Renal cortical epithelial cell (primary cell): Measurements from ENCODE around the gene PITRM1. TPM values are rescaled to one million over a fixed set of nuclear protein-coding genes. Genes with fewer than 3 reads are reported as not detected.
"Not testable (repeated sequence)": the region's sequence is repeated elsewhere in the genome, so short reads cannot be mapped to it uniquely, and the experiment has no call there.

ENCODE experiments used
- DNase-seq: peaks from one replicate; pipeline ENCODE4 v3.0.0-alpha.2; 2011; ENCODE audit warnings: low read depth
- total RNA-seq: library from RNA; depleted of rRNA; stranded (reverse); fragments of >200 nt; gene quantifications from 2 replicates; pipeline ENCODE4 v1.2.3, GENCODE V29; 2014

Gene PITRM1
- total RNA-seq: 46.5 and 76.5 TPM in 2 replicates

DNA sequence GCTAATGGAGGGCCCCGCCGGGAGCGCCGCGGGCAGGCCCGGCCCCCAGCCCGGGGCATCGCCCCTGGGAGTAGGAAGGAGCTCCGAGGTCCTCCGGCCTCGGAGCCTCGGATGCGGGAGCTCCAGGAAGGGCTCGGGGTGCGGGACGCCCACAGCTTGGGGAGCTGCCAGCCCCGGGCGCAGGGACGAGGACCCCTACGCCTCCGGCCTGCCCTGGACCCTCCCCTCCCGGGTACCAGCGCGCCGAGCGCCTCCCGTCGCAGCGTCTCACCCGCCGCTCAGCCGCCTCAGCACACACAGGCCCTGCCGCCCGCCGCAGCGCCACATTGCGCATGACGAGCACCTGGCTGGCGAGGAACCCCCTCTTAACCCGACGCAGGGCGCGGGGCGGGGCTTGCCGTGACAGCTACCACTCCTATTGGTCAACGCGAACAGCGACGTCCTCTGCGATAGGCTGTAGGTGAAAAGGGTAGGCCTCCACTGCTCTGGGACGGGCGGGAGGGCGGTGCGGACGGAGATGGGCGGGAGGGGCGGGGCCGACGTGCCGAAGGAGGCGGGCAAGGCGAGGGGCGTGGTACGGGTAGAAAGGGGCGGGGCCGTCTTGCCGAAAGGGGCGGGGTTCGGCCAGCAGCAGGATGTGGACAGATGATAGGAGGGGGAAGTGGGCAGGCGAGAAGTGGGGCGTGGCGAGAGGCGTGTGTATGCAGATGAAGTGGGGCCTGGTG is at the start of gene PITRM1:
PITRM1 (minus strand) TSS at position 337 of the 725 bp plus-strand sequence; CDS start at position 327, 10 bp downstream.
- peak; percentile 96 for DNase-seq

DNA sequence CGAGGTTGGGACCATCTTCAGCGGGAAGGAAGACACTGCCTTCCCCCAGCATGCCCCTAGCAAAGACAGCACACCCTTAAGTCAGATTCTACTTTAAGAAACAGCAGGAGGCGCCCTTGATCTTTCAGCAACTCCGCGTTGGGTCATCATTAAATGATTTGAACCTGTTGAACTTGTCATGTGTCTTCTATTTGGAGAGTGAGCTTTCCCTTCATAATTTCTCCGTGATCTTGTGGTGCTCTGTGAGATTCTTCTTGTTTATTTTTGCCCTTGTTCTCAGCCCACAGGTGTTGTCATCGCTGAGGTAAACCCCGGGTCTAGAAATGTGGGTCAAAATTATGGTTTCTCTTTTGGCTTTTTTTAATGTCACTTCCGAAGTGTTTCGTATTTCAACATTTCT is 49.5 kb upstream of the PITRM1 start:
- no peak for DNase-seq

DNA sequence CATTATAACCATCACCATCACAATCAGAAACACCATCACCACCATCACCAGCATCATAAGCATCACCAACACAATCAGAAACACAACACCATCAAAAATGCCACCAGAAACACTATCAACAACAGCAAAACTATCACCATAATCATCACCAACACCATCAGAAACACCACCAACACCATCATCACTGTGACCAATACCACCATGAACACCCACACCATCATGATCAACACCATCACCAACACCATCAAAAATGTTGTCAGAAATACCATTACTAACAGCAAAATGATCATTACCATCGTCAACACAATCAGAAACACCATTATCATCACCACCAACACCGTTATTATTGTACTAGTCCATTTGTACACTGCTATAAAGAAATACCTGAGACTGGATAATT is 49.0 kb upstream of the PITRM1 start:
- DNase-seq: not testable (repeated sequence)

- peak; percentile 23 for DNase-seq
Measured at GRCh38 chr10:3220853-3221252, 48.3 kb upstream of the PITRM1 start.

GRCh38 chr10:3219021-3219628 is 46.5 kb upstream of the PITRM1 start:
- not testable (repeated sequence) for DNase-seq

- DNase-seq: no peak
Measured at GRCh38 chr10:3217853-3218252, 45.3 kb upstream of the PITRM1 start.

- DNase-seq: peak; percentile 45
Measured at GRCh38 chr10:3217301-3217700, 44.7 kb upstream of the PITRM1 start.

DNA sequence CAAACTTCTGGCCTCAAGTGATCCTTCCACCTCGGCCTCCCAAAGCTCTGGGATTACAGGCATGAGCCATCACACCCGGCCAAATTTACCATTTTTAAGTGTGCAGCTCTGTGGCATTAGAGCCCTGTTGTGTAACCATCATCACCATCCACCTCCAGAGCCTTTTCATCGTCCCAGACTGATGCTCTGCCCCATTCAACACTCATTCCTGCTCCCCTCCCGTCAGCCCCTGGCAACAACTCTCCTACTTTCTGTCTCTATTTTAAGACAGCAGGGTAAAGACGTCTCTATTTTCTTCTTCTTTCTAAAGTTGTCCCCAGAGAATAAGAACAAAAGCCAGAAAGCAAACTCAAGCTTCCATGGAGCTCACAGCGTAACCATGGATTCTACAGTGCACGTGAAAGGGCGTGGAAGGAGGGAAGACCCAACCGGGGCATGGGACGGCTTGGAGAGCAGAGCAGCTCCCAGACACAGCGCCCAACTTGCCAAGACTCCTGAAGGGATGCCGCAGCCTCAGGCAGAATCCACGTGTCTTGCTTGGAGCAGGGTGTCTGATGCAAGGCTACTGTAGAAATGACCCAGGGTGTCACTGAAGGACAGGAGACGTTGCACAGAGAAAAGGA is 42.7 kb upstream of the PITRM1 start:
- DNase-seq: no peak

DNA sequence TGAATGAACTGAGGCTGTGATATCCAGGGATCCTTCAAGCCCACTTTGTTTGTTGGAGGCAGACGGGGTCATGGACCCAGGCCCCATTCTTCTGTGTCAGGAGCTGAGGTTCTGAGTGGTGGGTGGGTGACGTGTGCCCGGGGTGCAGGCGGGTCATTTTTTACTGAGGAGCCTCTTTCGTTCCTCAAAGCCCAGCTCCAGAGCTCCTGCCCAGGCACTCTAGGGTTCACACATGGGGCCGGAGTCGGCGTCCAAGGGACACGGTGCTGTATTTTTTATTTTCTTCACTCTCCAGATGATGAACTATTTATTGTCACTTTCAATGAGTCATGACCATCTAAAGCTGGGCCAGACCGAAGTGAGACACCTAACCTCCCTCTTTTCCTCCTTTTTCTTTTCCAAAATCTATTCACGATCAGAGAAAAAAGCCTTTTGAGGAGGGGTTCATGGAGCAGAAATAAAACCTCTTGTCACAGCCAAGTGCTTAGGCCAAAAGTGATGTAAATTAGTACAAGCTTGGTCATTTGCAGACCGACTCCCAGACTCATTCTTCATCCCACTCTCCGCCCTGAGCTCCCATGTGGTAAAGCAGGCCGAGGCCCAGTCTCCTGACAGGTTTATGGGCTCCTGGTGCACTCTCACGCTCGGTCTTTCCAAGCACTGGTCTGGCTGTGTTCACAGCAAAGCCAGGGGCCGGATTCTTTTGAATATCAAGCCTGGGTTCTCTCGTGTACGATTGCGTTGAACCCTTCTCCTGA is 41.4 kb upstream of the PITRM1 start:
- no peak for DNase-seq

GRCh38 chr10:3213208-3213607 is 40.6 kb upstream of the PITRM1 start:
- DNase-seq: no peak

DNA sequence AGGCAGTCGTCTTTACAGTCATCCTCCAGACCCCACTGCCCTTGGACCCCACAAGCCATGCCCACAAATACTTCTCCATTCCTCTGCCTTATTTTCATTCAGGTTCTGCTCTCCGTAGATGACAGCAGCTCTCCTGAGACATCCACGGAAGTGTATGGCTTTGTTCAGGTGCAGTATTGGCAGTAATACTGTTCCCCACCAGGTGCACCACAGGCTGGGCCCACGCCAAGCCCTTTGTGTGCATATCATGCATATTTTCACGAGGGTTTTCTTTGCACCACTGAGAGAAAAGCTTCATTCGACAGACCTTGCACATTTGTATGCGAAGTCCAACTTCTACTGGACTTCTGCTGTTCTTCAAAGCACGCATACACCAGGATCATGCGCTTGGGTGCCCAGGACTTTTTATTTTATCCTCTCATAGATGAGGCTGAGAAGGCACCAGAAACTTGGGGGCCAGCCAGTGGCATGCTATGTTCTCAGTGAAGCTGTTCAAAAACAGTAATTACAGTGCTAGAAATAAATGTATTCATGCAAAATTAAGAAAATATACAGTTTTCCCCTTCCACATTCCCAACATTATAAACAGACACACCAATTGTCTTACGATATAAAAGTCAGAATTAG is 37.8 kb upstream of the PITRM1 start:
- DNase-seq: no peak

GRCh38 chr10:3208481-3209406 is 36.2 kb upstream of the PITRM1 start:
- DNase-seq: no peak

DNA sequence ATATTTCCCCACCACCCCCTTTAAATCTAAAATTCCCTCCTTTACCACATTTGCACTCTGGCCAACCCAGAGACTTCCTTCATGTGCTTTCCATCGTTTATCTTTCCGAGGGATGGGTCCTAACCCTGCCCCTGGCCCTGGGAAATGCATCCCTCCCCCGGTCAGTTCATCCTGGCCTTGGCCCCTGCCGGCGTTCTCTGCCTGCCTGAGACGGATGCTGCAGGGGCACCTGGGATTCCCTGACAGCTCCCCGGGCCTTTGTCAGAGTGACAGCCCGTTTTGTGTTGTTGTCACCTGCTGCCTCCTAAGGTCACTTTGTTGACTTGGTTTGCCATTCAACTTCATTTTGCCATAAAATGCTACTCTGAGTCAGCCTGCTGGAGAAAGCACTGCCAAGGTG is 34.8 kb upstream of the PITRM1 start:
- no peak for DNase-seq

DNA sequence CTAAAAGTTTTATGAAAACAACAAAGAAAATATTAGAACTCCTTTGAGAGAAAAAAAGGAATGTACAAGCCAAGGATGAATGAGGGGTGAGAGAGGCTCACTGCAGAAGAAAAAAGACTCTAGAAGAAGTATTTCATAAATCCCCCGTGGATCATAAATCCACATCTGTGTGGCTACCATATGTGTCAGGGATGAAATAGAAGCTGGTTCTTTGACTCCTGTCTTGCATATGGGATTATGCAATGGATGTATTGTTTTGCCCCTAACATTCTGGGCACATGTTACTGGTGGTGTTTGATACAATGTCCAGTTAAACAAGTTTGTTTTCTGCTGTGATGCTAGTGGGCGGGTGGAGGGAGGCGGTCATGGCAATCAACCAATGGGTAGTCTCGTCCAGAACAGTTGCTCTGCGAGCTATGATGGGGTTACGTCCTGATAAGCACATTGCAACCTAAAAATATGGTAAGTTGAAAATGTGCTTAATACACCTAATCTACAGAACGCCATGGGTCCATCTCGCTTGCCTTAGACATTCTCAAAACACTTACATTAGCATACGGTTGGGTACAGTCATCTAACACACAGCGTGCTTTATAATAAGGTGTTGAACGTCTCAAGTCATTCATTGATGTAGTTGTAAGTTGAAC is 34.1 kb upstream of the PITRM1 start:
- no peak for DNase-seq

DNA sequence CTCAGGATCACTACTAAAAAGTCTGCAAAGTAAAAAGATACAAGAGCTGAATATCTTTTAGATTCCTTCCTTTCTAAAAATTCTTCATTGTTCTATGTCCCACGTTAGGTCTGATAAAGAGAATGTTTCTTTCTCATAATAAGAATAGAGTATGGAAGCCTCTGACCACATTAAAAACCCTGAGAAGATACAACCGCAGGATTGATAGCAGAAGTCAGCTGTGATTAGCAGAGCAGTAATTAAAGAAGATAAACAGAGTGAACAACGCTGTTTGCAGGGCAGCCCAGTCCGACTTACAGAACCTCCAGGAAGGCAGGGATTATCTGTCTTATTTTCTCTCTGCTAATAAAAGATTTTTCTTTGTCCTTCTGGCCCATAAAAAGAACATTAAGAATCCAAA is 31.4 kb upstream of the PITRM1 start:
- no peak for DNase-seq

- DNase-seq: no peak
Measured at GRCh38 chr10:3203016-3203811, 30.6 kb upstream of the PITRM1 start.

GRCh38 chr10:3201796-3202195 is 29.2 kb upstream of the PITRM1 start:
- peak; percentile 15 for DNase-seq

- no peak for DNase-seq
Measured at GRCh38 chr10:3199488-3199887, 26.9 kb upstream of the PITRM1 start.

GRCh38 chr10:3198900-3199299 is 26.3 kb upstream of the PITRM1 start:
- no peak for DNase-seq
